ENCODE data around the gene KRT16. TPM values are rescaled to one million over a fixed set of nuclear protein-coding genes. Genes with fewer than 3 reads are reported as not detected.
A peak's percentile ranks its signal among the peaks of the same experiment; 100 is the strongest.
"Not testable (repeated sequence)": the region's sequence is repeated elsewhere in the genome, so short reads cannot be mapped to it uniquely, and the experiment has no call there.

KRT16 gene
- total RNA-seq, 1 donor from 2014 or later, result 0.40 TPM

DNA sequence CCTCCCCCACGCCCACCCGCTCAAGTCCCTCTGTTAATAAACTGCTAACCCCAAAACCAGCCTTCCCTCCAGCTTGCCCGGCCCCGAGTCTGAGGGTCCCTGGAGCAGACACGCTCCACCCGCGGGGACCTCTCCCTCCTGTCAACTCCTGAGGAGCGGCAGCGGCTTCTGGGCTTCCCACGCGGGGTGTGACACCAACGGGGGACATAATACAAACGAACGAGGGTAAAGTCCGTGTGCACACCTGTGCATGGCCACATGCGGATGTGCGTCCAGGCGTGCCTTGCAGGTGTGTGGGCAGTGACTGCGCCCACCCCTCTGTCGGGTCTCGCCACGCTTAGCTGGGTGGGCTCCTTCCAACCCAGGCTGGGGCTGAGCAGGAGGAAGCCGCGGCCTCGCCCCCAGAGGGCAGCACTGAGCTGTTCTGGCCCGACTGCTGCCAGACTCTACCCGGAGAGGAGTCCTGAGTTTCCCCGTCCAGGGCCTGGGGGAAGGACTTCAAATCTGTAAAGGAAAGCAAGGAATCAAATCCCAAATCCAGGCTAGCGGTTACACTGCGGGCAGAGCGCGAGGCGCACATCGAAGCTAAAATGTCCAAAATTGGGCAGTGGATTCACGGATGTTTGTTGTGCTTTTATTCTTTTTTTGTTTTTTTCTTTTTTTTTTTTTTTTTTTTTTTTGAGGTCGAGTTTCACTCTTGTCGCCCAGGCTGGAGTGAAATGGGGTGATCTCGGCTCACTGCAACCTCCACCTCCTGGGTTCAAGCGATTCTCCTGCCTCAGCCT lies 36.0 kb upstream of the KRT16 start:
- Mint-ChIP-seq H3K27me3 (ENCODE audit: low read depth) (no peaks in the 10 kb centered on the region), H3K9me3 (no peaks in the 10 kb centered on the region), H3K27ac (peak overlapping the region; percentile 89), H3K4me3 (peak overlapping the region; percentile 61), H3K4me1 (peaks cover 36% of the 10 kb centered on the region), H3K36me3 (no peaks in the 10 kb centered on the region)
- peak; percentile 86 to 96 for DNase-seq (ENCODE audit: low spot score in 2 of 2, unreplicated experiment in 2 of 2)
- TF ChIP-seq, protein P1, sequence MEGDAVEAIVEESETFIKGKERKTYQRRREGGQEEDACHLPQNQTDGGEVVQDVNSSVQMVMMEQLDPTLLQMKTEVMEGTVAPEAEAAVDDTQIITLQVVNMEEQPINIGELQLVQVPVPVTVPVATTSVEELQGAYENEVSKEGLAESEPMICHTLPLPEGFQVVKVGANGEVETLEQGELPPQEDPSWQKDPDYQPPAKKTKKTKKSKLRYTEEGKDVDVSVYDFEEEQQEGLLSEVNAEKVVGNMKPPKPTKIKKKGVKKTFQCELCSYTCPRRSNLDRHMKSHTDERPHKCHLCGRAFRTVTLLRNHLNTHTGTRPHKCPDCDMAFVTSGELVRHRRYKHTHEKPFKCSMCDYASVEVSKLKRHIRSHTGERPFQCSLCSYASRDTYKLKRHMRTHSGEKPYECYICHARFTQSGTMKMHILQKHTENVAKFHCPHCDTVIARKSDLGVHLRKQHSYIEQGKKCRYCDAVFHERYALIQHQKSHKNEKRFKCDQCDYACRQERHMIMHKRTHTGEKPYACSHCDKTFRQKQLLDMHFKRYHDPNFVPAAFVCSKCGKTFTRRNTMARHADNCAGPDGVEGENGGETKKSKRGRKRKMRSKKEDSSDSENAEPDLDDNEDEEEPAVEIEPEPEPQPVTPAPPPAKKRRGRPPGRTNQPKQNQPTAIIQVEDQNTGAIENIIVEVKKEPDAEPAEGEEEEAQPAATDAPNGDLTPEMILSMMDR (IDR thresholded peaks at IDR 0.05; ENCODE audit: unreplicated experiment), result peak; percentile 79

DNA sequence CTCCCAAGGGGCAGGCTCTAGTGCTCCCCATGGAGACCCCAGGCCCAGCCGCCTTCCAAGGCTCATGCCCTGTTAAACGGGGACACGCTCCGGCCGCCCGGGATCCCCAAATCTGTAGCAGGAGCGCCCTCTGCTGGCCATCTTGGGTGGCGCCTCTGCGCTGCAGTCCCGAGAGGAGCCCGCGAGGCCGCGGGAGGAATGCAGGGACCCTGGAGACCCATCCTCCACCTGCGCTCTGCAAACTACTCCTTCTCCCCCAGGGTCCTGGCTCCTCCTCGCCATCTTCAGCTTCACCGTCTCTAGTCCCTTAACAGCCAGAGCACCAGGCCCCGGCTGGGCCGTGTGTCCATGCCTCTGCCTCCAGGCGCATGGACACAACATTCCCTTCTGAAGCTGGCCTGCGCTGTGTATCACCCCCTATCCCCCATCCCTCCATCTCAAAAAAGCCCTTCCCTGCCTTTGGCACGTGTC lies 35.4 kb upstream of the KRT16 start:
- Mint-ChIP-seq H3K9me3 (no peaks in the 10 kb centered on the region), H3K27ac (peak overlapping the region; percentile 89), H3K27me3 (ENCODE audit: low read depth) (no peaks in the 10 kb centered on the region), H3K4me1 (peaks cover 35% of the 10 kb centered on the region), H3K36me3 (no peaks in the 10 kb centered on the region), H3K4me3 (peak overlapping the region; percentile 61)
- DNase-seq (ENCODE audit: low spot score in 2 of 2, unreplicated experiment in 2 of 2), result peak; percentile 91 to 99
- TF ChIP-seq, protein P1 (IDR thresholded peaks at IDR 0.05; ENCODE audit: unreplicated experiment), result peak; percentile 98

DNA sequence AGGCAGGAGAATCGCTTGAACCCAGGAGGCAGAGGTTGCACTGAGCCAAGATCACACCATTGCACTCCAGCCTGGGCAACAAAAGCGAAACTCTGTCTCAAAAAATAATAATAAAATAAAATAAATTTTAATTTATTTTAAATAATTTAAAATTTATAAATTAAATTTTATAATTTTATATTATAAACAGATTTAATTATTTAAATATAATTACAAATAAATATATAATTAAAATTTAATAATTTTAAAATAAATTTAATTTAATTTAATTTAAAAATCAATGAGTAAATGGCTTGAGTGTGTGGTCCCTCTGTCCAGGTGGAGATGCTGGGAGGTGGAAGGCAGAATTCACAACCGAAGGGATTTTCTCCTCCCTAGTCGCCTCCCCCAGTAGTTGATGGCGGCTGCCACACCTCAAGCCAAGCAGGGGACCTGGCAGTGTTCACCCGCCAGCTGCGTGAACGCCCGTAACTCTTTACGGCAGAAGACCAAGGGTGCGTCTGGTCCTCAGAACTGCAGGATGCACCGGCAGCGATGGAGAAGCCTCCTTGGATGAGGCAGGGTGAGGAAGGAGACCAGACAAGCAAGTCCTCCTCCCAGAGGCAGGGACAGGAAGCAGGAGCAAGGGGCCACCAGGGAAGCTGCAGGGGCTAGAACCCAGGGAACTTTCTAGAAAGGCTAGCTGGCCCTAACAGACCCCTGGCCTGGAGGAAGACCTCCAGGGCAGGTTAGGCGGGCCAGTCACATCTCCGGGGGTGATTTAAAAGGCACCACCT lies 34.7 kb upstream of the KRT16 start:
- Mint-ChIP-seq H3K4me3 (no peak overlapping the region), H3K27me3 (ENCODE audit: low read depth) (no peaks in the 10 kb centered on the region), H3K4me1 (peaks cover 35% of the 10 kb centered on the region), H3K36me3 (no peaks in the 10 kb centered on the region), H3K27ac (no peak overlapping the region), H3K9me3 (no peaks in the 10 kb centered on the region)
- TF ChIP-seq, protein P1 (IDR thresholded peaks at IDR 0.05; ENCODE audit: unreplicated experiment), result no peak
- DNase-seq (ENCODE audit: low spot score in 2 of 2, unreplicated experiment in 2 of 2), result no peak

DNA sequence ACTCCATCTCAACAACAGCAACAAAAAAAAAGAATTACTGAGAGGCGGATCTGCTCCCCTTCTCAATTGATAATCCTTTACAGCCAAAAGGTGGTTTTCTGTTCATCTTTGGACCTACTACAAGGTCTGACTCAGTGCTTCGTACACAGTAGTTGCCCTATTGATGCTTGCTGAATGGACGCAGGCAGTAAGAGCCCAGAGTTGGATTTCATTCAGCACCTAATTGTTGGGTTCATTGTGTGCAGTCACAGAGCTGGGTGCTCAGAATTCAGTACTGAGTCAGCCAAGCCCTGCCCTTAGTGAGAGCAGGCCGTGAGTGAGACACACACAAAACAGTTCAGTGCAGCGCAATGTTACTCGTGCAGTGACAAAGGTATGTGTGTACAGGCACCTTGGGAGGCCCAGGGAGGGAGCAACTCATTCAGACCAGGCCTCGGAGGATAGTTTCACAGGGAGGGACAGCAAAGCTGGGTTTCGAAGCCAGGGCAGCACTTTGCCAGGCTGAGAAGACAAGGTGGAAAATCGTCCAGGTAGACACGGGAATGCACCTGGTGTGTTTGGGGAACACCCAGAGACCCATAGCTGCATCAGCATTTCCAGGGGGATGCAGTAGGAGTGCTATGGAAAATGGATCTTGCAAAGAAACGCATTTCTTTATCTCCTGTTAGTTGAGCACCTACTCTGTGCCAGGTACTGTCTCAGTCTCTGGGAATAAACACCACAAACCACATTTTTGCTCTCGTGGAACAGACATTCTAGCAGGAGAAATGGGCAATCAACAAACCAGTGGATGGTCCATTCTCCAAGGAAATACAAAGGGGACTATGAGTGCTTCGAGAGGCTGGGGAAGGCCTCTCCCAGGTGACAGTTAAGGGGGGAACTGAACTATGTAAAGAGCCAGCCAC lies 29.9 kb upstream of the KRT16 start:
- DNase-seq (ENCODE audit: low spot score in 2 of 2, unreplicated experiment in 2 of 2), result no peak
- TF ChIP-seq, protein P1 (IDR thresholded peaks at IDR 0.05; ENCODE audit: unreplicated experiment), result no peak
- Mint-ChIP-seq H3K4me1 (peaks cover 18% of the 10 kb centered on the region), H3K27me3 (ENCODE audit: low read depth) (no peaks in the 10 kb centered on the region), H3K27ac (no peak overlapping the region), H3K36me3 (no peaks in the 10 kb centered on the region), H3K9me3 (no peaks in the 10 kb centered on the region), H3K4me3 (no peak overlapping the region)

DNA sequence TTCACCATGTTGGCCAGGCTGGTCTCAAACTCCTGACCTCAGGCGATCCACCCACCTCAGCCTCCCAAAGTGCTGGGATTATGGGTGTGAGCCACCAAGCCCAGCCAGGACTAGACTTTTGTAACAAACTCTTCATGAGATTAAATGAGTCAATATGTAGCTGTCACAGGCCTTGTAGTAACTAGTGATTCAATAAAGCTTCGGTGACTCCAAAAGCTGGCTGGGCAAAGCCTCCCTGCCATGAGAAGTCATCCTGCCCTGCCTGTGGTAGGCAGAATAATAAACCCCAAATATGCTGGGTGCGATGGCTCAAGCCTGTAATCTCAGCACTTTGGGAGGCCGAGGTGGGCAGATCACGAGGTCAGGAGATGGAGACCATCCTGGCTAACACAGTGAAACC lies 28.0 kb upstream of the KRT16 start:
- not testable (repeated sequence) for DNase-seq (ENCODE audit: low spot score in 2 of 2, unreplicated experiment in 2 of 2); H3K27ac Mint-ChIP-seq; H3K9me3 Mint-ChIP-seq; H3K36me3 Mint-ChIP-seq; H3K4me3 Mint-ChIP-seq; H3K27me3 Mint-ChIP-seq (ENCODE audit: low read depth)
- peaks cover 12% of the 10 kb centered on the region for H3K4me1 Mint-ChIP-seq

All from mesothelial cell of epicardium (in vitro differentiated cells).